Right atrium auricular region (tissue), 2 donors: ENCODE data around the gene NRN1L. TPM values are rescaled to one million over a fixed set of nuclear protein-coding genes. Genes with fewer than 3 reads are reported as not detected.

Experiments used
- DNase-seq: peaks from one replicate; pipeline ENCODE4 v3.0.0-alpha.2; 2019; ENCODE audit warnings: low spot score
- H3K27ac ChIP-seq, 2 donors: fragments of 200-600 bp; sonication (generic); 1 replicate in 1 of 2; 2 replicates in 1 of 2; pipeline ENCODE4 v1.5.1; 2016 to 2019
- H3K27me3 ChIP-seq, 2 donors: fragments of 200-600 bp; sonication (generic); one replicate each; pipeline versions ENCODE4 v1.5.1 to v1.6.0; 2017 to 2019
- H3K36me3 ChIP-seq: fragments of 200-600 bp; sonication (generic); one replicate; pipeline ENCODE4 v1.5.1; 2016
- H3K4me1 ChIP-seq, 2 donors: fragments of 200-600 bp; sonication (generic); one replicate each; pipeline versions ENCODE4 v1.5.1 to v1.6.0; 2017 to 2019
- H3K4me3 ChIP-seq, 2 donors: fragments of 200-600 bp; sonication (generic); 1 replicate in 1 of 2; 2 replicates in 1 of 2; pipeline ENCODE4 v1.5.1; 2017 to 2019; ENCODE audit warnings: mild to moderate bottlenecking in 1 of 2, moderate library complexity in 1 of 2
- H3K9me3 ChIP-seq, 2 donors: fragments of 200-600 bp; sonication (generic); one replicate each; pipeline ENCODE4 v1.5.1; 2019
- CTCF ChIP-seq, 2 donors: fragments of 200-600 bp; sonication (generic); IDR thresholded peaks; one replicate each; pipeline ENCODE4 v1.5.1; 2019; ENCODE audit warnings: antibody characterized with exemption in 2 of 2
- total RNA-seq, 2 donors: library from RNA; depleted of rRNA; stranded (reverse); fragments of >200 nt; gene quantifications; one replicate each; pipeline ENCODE4 v1.1.0, GENCODE V29; 2016

NRN1L gene
- total RNA-seq, 2 donors from 2014 or later = not detected

- peaks cover 0 to 39% of the 10 kb centered on the region in 2 donors for H3K4me1 ChIP-seq
- H3K4me3 ChIP-seq = peak overlapping the region; percentile 82 to 99
- H3K27ac ChIP-seq = peak overlapping the region; percentile 90 to 97
- no peaks in the 10 kb centered on the region for H3K27me3 ChIP-seq
- H3K9me3 ChIP-seq = no peaks in the 10 kb centered on the region
- TF ChIP-seq CTCF (IDR thresholded peaks at IDR 0.05) = no peak
- no peak for DNase-seq
- no peaks in the 10 kb centered on the region for H3K36me3 ChIP-seq
Measured at GRCh38 chr16:67893743-67894399, 9.2 kb downstream of the NRN1L start.

GRCh38 chr16:67897231-67897630 is 12.5 kb downstream of the NRN1L start:
- no peak overlapping the region for H3K4me3 ChIP-seq
- peaks cover 0 to 39% of the 10 kb centered on the region in 2 donors for H3K4me1 ChIP-seq
- H3K36me3 ChIP-seq = peaks cover 8% of the 10 kb centered on the region
- peak; percentile 81 for DNase-seq
- H3K9me3 ChIP-seq = no peaks in the 10 kb centered on the region
- H3K27me3 ChIP-seq = no peaks in the 10 kb centered on the region
- H3K27ac ChIP-seq = peak overlapping the region; percentile 56
- TF ChIP-seq CTCF (IDR thresholded peaks at IDR 0.05) = no peak

- TF ChIP-seq CTCF (IDR thresholded peaks at IDR 0.05) = no peak
- H3K4me1 ChIP-seq = peaks cover 0 to 10% of the 10 kb centered on the region in 2 donors
- H3K4me3 ChIP-seq = no peak overlapping the region
- no peak for DNase-seq
- H3K9me3 ChIP-seq = no peaks in the 10 kb centered on the region
- no peaks in the 10 kb centered on the region for H3K27me3 ChIP-seq
- H3K27ac ChIP-seq = no peak overlapping the region
- H3K36me3 ChIP-seq = peaks cover 8% of the 10 kb centered on the region
Measured at GRCh38 chr16:67901734-67902133, 17.0 kb downstream of the NRN1L start.

GRCh38 chr16:67902831-67903230 is 18.1 kb downstream of the NRN1L start:
- Histone ChIP-seq H3K27ac (no peak overlapping the region), H3K36me3 (peaks cover 8% of the 10 kb centered on the region), H3K4me1 (no peaks in the 10 kb centered on the region), H3K27me3 (no peaks in the 10 kb centered on the region), H3K9me3 (no peaks in the 10 kb centered on the region), H3K4me3 (no peak overlapping the region)
- no peak for DNase-seq
- TF ChIP-seq CTCF (IDR thresholded peaks at IDR 0.05) = no peak

- H3K27ac ChIP-seq = no peak overlapping the region
- TF ChIP-seq CTCF (IDR thresholded peaks at IDR 0.05) = no peak
- H3K27me3 ChIP-seq = no peaks in the 10 kb centered on the region
- H3K9me3 ChIP-seq = no peaks in the 10 kb centered on the region
- no peak for DNase-seq
- H3K4me3 ChIP-seq = no peak overlapping the region
- no peaks in the 10 kb centered on the region for H3K4me1 ChIP-seq
- peaks cover 34% of the 10 kb centered on the region for H3K36me3 ChIP-seq
Measured at GRCh38 chr16:67907397-67908180, 22.9 kb downstream of the NRN1L start.
